ENCODE measurements around the gene TMEM218.

TMEM218 gene

DNA sequence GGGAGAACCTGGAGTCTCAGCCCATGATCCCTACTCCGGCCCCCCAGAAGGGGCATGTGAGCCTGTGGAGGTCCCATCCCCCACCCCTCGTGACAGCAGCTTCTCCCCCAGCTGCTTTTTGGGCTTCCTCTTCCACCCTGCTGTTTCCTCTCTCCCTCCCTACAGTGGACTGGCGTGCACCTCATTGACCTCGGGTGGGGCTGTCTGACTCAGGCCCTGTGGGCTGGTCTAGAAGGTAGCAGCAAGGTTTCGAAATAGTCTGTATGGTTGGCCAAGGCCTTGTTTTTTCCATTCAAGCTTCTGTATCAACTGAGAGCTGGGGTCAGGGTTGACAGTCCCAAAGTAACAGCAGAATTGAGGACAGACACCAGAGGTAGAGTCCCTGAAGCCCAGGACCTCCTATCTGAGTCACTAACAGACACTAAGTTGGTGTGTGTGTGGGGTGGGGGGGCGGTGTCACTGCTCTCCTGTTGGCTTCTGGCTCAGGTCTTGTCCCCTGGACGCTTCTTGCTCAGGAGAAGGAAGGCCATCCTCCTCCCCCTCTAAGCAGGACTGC lies 40.6 kb downstream of the TMEM218 start:
- DNase-seq (ENCODE audit: low read depth), result peak; percentile 83
- no peak overlapping the region for H3K4me3 ChIP-seq (ENCODE audit: control insufficient read depth, low read depth, low read length)
- TF ChIP-seq, protein P1, sequence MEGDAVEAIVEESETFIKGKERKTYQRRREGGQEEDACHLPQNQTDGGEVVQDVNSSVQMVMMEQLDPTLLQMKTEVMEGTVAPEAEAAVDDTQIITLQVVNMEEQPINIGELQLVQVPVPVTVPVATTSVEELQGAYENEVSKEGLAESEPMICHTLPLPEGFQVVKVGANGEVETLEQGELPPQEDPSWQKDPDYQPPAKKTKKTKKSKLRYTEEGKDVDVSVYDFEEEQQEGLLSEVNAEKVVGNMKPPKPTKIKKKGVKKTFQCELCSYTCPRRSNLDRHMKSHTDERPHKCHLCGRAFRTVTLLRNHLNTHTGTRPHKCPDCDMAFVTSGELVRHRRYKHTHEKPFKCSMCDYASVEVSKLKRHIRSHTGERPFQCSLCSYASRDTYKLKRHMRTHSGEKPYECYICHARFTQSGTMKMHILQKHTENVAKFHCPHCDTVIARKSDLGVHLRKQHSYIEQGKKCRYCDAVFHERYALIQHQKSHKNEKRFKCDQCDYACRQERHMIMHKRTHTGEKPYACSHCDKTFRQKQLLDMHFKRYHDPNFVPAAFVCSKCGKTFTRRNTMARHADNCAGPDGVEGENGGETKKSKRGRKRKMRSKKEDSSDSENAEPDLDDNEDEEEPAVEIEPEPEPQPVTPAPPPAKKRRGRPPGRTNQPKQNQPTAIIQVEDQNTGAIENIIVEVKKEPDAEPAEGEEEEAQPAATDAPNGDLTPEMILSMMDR (conservative IDR thresholded peaks at IDR 0.05; ENCODE audit: control insufficient read depth, insufficient read depth, low read depth, low read length), result no peak

GRCh38 chr11:125069796-125070195 lies 41.6 kb downstream of the TMEM218 start:
- DNase-seq (ENCODE audit: low read depth), result no peak
- H3K4me3 ChIP-seq (ENCODE audit: control insufficient read depth, low read depth, low read length), result no peak overlapping the region
- TF ChIP-seq, protein P1 (conservative IDR thresholded peaks at IDR 0.05; ENCODE audit: control insufficient read depth, insufficient read depth, low read depth, low read length), result no peak

- DNase-seq (ENCODE audit: low read depth), result no peak
- H3K4me3 ChIP-seq (ENCODE audit: control insufficient read depth, low read depth, low read length), result no peak overlapping the region
- TF ChIP-seq, protein P1 (conservative IDR thresholded peaks at IDR 0.05; ENCODE audit: control insufficient read depth, insufficient read depth, low read depth, low read length), result no peak
Observed at GRCh38 chr11:125069008-125069407, 42.4 kb downstream of the TMEM218 start.

DNA sequence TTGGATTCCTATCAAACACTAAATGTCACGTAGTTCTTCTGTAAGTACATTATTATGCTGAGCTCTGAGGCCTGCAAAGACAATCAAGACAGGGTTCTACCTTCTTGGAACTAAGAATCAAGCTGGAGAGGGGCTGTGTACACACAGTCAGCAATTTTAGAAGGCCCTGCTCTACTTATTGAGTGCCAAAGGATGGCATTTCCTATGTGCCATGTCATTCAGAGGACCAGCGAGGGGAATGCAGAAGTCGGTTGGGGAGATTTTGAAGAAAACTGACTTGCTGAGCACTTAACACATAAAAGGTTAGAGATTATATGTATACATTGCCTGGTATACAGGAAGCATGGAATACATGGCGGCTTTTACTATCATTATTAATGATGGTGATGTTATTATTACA lies 43.1 kb downstream of the TMEM218 start:
- no peak overlapping the region for H3K4me3 ChIP-seq (ENCODE audit: control insufficient read depth, low read depth, low read length)
- DNase-seq (ENCODE audit: low read depth), result no peak
- TF ChIP-seq, protein P1 (conservative IDR thresholded peaks at IDR 0.05; ENCODE audit: control insufficient read depth, insufficient read depth, low read depth, low read length), result no peak

DNA sequence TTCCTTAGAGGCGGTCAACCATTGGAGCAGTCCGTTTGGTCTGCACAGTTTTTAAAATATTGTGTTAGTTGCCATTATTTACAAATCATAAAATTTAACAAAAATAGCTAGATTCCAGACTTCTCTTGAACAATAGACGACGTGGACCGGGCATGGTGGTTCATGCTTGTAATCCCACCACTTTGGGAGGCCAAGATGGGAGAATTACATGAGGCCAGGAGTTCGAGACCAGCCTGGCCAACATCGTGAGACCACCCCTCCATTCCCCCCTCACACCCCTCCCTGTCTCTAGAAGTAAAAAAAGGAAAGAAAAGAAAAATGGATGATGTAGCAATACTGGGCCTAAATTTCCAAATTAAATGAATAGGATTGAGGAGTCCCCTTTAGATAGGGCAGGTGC lies 47.4 kb downstream of the TMEM218 start:
- DNase-seq (ENCODE audit: low read depth), result no peak
- TF ChIP-seq, protein P1 (conservative IDR thresholded peaks at IDR 0.05; ENCODE audit: control insufficient read depth, insufficient read depth, low read depth, low read length), result no peak
- H3K4me3 ChIP-seq (ENCODE audit: control insufficient read depth, low read depth, low read length), result peak overlapping the region; percentile 66

- TF ChIP-seq, protein P1 (conservative IDR thresholded peaks at IDR 0.05; ENCODE audit: control insufficient read depth, insufficient read depth, low read depth, low read length), result no peak
- H3K4me3 ChIP-seq (ENCODE audit: control insufficient read depth, low read depth, low read length), result peak overlapping the region; percentile 66
- no peak for DNase-seq (ENCODE audit: low read depth)
Observed at GRCh38 chr11:125063429-125064043, 47.9 kb downstream of the TMEM218 start.

Measured in fibroblast of mammary gland (primary cell).